Activated CD4-positive, alpha-beta T cell treated with anti-CD3 and anti-CD28 coated beads for 36 hours (primary cell): ENCODE results near the gene PLOD1. TPM values are rescaled to one million over a fixed set of nuclear protein-coding genes. Genes with fewer than 3 reads are reported as not detected.

ENCODE experiments used
- ATAC-seq: fragments of 200-7000 bp; cut with Tn5 transposase; one replicate; pipeline ENCODE4 v1.10.0; 2021; ENCODE audit warnings: mild to moderate bottlenecking, moderate library complexity
- CTCF ChIA-PET: fragments of 350-600 bp; sonication (Branson Sonifier 250); formaldehyde crosslinking; loops from one replicate; lab custom pipeline; 2021; ENCODE audit warnings: antibody characterized with exemption; lab: Charles Lee
- POLR2A ChIA-PET: fragments of 350-600 bp; sonication (Branson Sonifier 250); formaldehyde crosslinking; loops from one replicate; lab custom pipeline; 2021; ENCODE audit warnings: antibody characterized with exemption, inconsistent platforms; lab: Charles Lee
- DNase-seq: peaks from one replicate; pipeline ENCODE4 v3.0.0-alpha.2; 2020
- H3K27ac Mint-ChIP-seq: one replicate; pipeline ENCODE4 v1.8.0; 2021; ENCODE audit warnings: mixed read lengths
- H3K27me3 Mint-ChIP-seq: one replicate; pipeline ENCODE4 v1.8.0; 2021; ENCODE audit warnings: mixed read lengths
- H3K36me3 Mint-ChIP-seq: one replicate; pipeline ENCODE4 v1.8.0; 2021; ENCODE audit warnings: low read depth, mixed read lengths
- H3K4me1 Mint-ChIP-seq: one replicate; pipeline ENCODE4 v1.8.0; 2021; ENCODE audit warnings: mixed read lengths
- H3K4me3 Mint-ChIP-seq: one replicate; pipeline ENCODE4 v1.8.0; 2021; ENCODE audit warnings: mild to moderate bottlenecking, moderate library complexity, mixed read lengths
- H3K9me3 Mint-ChIP-seq: one replicate; pipeline ENCODE4 v1.8.0; 2021; ENCODE audit warnings: low read depth, mixed read lengths
- intact Hi-C, 2 experiments: fragments of 100-400 bp; cut with DNase I in 1 of 2; cut with micrococcal nuclease in 1 of 2; formaldehyde crosslinking; loops; one replicate each; pipeline versions ENCODE4 v1.14.2 to v1.15.1; 2022 to 2024; cut with DNase I, micrococcal nuclease
- total RNA-seq, 2 experiments: library from RNA; stranded (reverse); gene quantifications; one replicate each; pipeline ENCODE4 v1.2.3, GENCODE V29; 2021

Gene PLOD1
- total RNA-seq, 2 experiments from 2014 or later = 11.7 to 11.9 TPM

DNA sequence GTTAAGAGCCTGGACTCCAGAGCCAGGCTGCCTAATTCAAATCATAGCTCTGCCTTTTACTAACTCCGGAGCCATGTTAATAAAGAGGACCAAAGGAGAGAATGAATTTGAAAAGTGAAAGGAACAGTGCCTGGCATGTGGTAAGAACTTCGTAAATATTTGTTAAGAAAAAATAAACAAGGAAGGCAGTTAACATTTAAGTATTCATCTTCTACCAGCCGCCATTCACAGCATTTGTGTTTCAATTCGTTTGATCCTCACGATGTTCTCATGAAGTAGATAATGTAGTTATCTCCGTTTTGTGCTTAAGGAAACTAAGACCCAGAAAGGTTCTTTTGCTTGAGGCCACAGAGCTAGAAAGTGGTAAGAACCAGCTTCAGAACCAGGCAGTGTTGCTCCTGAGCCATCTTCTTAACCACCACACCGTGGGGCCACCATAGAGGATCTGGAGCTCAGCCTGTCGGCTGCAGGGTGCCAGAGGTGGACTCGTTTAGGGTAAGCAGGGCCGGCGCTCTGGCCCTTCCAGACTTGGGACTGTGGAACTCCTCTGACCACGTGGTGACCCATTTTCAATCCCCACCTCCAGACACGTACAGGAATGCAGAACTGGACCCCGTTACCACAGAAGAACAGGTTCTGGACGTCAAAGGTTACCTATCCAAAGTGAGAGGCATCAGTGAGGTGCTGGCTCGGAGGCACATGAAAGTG is 57.6 kb downstream of the PLOD1 start:
- Mint-ChIP-seq H3K36me3 (peaks cover 50% of the 10 kb centered on the region), H3K27me3 (no peaks in the 10 kb centered on the region), H3K4me1 (peaks cover 5% of the 10 kb centered on the region), H3K9me3 (no peaks in the 10 kb centered on the region), H3K27ac (no peak overlapping the region), H3K4me3 (no peak overlapping the region)
- DNase-seq (no peak), ATAC-seq (no peak)
- ChIA-PET POLR2A (interaction anchor here (0.7 kb wide), 1 partner anchor 19 kb away, joined by 4 read pairs; no protein-coding TSS in a partner anchor), CTCF (interaction anchor here (0.7 to 0.9 kb wide), 2 partner anchors 46 to 285 kb away, joined by 3 read pairs; no protein-coding TSS in a partner anchor)
- intact Hi-C loops = no loop called here

DNA sequence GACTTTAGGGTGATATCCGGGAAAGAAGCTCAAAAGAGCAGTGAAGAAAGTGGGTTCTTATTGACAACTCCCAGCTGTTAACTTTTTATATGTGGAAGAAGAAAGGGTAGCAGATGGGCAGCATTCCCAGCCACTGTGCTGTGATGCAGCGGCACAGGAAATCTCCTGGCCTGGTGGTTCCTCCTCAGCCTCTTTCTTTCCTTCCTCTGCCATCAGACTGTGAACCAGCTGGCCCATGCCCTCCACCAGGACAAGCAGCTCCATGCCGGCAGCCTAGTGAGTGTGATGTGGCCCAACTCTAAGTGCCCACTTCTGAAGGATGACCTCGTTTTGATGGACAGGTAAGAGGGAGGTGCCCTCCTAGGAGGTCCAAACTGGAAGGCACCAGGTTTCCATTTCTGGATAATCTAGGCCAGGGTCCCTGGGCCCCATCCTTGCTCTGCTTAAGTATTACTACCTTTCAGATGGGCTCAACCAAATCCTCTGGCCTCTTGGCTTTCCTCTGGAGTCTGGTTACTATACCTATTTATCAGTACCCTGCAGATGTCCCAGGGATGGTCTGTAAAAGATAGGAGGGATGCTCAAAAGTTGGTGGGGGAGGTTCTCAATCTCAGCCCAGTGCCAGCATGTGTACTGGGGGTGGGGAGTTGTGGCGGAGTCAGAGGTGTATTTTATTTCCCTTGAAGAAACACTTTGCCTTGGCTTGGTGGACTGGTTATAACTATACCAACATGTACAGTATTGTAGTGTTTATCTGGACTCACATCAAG is 62.7 kb downstream of the PLOD1 start:
- Mint-ChIP-seq H3K4me3 (no peak overlapping the region), H3K36me3 (peaks cover 50% of the 10 kb centered on the region), H3K4me1 (no peaks in the 10 kb centered on the region), H3K27me3 (no peaks in the 10 kb centered on the region), H3K27ac (no peak overlapping the region), H3K9me3 (no peaks in the 10 kb centered on the region)
- ATAC-seq (no peak), DNase-seq (no peak)
- intact Hi-C loops = no loop called here
- CTCF ChIA-PET = no interaction called here
- POLR2A ChIA-PET = interaction anchor here (0.9 kb wide), 1 partner anchor 89 kb away, joined by 3 read pairs; no protein-coding TSS in a partner anchor

DNA sequence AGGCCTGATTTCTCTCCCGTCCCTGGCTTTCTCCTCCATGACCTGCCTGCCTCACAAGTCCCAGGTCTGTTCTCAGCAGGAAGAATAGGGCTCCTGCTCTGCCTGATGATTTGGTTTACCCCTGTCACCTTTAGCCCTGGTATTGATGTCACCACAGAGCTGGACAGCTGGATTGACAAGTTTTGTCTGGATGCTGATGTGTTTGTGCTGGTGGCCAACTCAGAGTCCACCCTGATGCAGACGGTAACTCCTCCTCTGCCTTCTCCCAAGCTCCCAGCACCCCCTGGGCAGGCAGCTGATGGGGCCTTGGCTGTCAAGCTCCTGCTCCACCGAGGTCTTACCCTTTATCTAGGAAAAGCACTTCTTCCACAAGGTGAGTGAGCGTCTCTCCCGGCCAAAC is 64.1 kb downstream of the PLOD1 start:
- H3K4me1 Mint-ChIP-seq = no peaks in the 10 kb centered on the region
- no peaks in the 10 kb centered on the region for H3K9me3 Mint-ChIP-seq
- no peaks in the 10 kb centered on the region for H3K27me3 Mint-ChIP-seq
- H3K4me3 Mint-ChIP-seq = no peak overlapping the region
- POLR2A ChIA-PET = interaction anchor here (0.6 kb wide), 1 partner anchor 15 kb away, joined by 3 read pairs; no protein-coding TSS in a partner anchor
- CTCF ChIA-PET = interaction anchor here (0.6 to 0.7 kb wide), 2 partner anchors 217 to 843 kb away, joined by 3 to 4 read pairs; no protein-coding TSS in a partner anchor
- no peak overlapping the region for H3K27ac Mint-ChIP-seq
- ATAC-seq = no peak
- intact Hi-C loops = no loop called here
- H3K36me3 Mint-ChIP-seq = peaks cover 55% of the 10 kb centered on the region
- DNase-seq = no peak

DNA sequence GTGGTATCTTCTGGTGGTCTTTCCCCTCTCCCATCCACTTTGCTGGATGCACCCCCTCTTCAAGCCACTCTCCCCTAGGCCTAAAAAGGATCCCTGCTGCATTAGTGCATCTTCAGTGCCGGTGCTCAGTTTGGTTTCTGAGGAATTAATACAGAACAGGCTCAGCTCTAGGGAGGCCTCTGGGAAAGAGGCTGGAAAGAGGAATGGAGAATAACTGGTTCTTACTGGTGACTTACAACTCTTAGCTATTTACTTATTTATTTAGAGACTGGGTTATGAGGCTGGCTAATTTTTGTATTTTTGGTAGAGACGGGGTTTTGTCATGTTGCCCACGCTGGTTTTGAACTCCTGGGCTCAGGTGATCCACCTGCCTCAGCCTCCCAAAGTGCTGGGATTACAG is 64.7 kb downstream of the PLOD1 start:
- intact Hi-C loops = no loop called here
- ATAC-seq (no peak), DNase-seq (no peak)
- H3K4me1 Mint-ChIP-seq = no peaks in the 10 kb centered on the region
- H3K36me3 Mint-ChIP-seq = peaks cover 60% of the 10 kb centered on the region
- no peak overlapping the region for H3K27ac Mint-ChIP-seq
- no peaks in the 10 kb centered on the region for H3K27me3 Mint-ChIP-seq
- H3K9me3 Mint-ChIP-seq = no peaks in the 10 kb centered on the region
- CTCF ChIA-PET = interaction anchor here (0.7 to 1.2 kb wide), 2 partner anchors 80 to 217 kb away, joined by 3 read pairs; no protein-coding TSS in a partner anchor
- POLR2A ChIA-PET = interaction anchor here (0.7 kb wide), 1 partner anchor 18 kb away, joined by 4 read pairs; no protein-coding TSS in a partner anchor
- H3K4me3 Mint-ChIP-seq = no peak overlapping the region

DNA sequence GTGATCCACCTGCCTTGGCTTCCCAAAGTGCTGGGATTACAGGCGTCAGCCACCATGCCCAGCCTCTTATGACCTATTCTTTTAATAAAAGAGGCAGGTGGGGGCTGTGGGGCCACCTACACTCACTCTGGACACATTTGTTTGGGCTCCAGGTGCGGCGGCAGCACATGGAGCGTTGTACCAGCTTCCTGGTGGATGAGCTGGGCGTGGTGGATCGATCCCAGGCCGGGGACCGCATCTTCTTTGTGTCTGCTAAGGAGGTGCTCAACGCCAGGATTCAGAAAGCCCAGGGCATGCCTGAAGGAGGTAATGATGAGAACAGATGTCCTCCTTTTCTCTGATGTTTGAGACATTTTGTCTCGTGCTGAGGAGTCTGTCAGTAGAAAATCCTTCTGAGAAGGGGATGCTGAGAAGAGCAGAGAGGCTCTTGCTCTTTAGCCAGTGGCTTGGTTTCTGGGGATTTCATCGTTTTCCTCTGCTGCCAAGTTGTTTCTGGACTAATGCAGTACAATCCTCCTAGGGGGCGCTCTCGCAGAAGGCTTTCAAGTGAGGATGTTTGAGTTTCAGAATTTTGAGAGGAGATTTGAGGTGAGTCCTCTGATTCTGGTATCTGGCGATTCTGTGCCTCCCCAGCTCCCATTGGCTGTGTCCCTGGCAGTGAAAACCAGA is 66.9 kb downstream of the PLOD1 start:
- Mint-ChIP-seq H3K36me3 (peaks cover 65% of the 10 kb centered on the region), H3K4me3 (no peak overlapping the region), H3K4me1 (no peaks in the 10 kb centered on the region), H3K27me3 (no peaks in the 10 kb centered on the region), H3K27ac (peak overlapping the region; percentile 86), H3K9me3 (no peaks in the 10 kb centered on the region)
- ChIA-PET POLR2A (no interaction called here), CTCF (interaction anchor here (0.7 kb wide), 1 partner anchor 77 kb away, joined by 3 read pairs; no protein-coding TSS in a partner anchor)
- peak; percentile 88 for DNase-seq
- peak; percentile 84 for ATAC-seq
- intact Hi-C loops = loop anchor here (1.0 to 5.0 kb wide), 2 partner anchors 66 to 78 kb away; no protein-coding TSS in a partner anchor

DNA sequence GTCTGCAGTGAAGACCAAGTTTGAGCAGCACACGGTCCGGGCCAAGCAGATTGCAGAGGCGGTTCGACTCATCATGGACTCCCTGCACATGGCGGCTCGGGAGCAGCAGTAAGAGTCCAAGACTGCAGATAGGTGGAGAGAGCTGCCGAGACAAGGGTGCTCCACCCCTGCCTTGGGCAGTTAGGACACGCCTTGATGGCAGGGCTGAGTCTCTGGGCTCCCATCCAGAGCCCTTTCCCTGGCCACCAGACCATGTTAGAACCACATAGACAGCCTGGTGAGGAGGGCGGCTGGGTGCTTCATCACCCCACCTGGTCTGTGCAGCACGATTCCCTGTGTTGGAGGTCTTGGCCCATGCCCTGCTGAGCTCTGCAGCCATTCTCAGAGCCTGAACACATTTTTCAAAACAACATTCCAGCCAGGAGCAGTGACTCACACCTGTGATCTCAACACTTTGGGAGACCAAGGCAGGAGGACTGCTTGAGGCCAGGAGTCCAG is 67.5 kb downstream of the PLOD1 start:
- DNase-seq (no peak), ATAC-seq (no peak)
- H3K27ac Mint-ChIP-seq = peak overlapping the region; percentile 86
- CTCF ChIA-PET = interaction anchor here (0.6 to 0.8 kb wide), 5 partner anchors 14 to 124 kb away, joined by 3 to 4 read pairs (median 3); no protein-coding TSS in a partner anchor
- H3K27me3 Mint-ChIP-seq = no peaks in the 10 kb centered on the region
- no peaks in the 10 kb centered on the region for H3K9me3 Mint-ChIP-seq
- POLR2A ChIA-PET = interaction anchor here (0.6 kb wide), 1 partner anchor 106 kb away, joined by 4 read pairs; no protein-coding TSS in a partner anchor
- peaks cover 63% of the 10 kb centered on the region for H3K36me3 Mint-ChIP-seq
- no peak overlapping the region for H3K4me3 Mint-ChIP-seq
- intact Hi-C loops = loop anchor here (1.0 to 5.0 kb wide), 2 partner anchors 65 to 77 kb away; no protein-coding TSS in a partner anchor
- H3K4me1 Mint-ChIP-seq = no peaks in the 10 kb centered on the region

DNA sequence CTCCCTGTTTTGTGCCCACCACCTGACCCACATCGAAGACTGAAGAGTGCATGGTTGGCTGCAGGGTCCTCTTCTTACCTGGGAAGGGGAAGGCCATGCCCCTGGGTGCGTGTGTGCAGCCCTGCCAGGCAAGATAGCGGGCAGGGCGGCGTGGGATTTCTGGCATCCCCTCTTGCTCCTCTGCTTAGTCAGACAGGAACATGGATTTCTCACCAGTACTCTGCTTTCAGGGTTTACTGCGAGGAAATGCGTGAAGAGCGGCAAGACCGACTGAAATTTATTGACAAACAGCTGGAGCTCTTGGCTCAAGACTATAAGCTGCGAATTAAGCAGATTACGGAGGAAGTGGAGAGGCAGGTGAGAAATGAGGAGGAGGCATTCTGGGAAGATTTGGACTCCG is 69.2 kb downstream of the PLOD1 start:
- ATAC-seq (no peak), DNase-seq (no peak)
- Mint-ChIP-seq H3K36me3 (peaks cover 63% of the 10 kb centered on the region), H3K27ac (no peak overlapping the region), H3K4me1 (no peaks in the 10 kb centered on the region), H3K9me3 (no peaks in the 10 kb centered on the region), H3K27me3 (no peaks in the 10 kb centered on the region), H3K4me3 (no peak overlapping the region)
- ChIA-PET CTCF (interaction anchor here (0.6 to 1.2 kb wide), 4 partner anchors 9 to 217 kb away, joined by 3 to 4 read pairs (median 3); no protein-coding TSS in a partner anchor), POLR2A (no interaction called here)
- intact Hi-C loops = loop anchor here in 1 of 2 experiments (5.0 kb wide), 1 partner anchor 64 kb away; no protein-coding TSS in a partner anchor

DNA sequence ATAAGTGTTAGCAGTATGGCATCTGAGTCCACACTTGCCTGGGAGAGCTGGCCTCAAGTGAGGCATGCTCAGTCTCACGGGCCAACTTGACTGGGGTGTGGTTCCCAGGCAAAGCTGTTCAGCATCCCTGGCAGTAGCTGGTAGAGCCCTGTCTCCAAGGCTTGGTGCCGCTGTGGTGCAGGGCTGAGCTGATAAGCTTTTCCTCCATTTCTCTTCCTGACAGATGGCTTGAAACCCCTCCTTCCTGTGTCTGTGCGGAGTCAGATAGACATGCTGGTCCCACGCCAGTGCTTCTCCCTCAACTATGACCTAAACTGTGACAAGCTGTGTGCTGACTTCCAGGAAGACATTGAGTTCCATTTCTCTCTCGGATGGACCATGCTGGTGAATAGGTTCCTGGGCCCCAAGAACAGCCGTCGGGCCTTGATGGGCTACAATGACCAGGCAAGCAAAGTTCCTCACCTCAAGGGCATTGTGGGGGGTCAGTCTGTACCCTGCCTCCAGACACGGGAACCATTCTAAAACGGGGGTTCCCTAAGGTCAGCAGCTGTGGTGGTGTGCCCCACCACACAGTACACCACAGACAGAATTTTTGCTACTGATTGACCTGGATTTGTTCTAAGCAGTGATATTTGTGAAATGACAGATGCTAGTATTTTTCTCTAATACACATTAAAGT is 71.1 kb downstream of the PLOD1 start:
- H3K27me3 Mint-ChIP-seq = no peaks in the 10 kb centered on the region
- CTCF ChIA-PET = interaction anchor here (0.6 kb wide), 1 partner anchor 74 kb away, joined by 3 read pairs; no protein-coding TSS in a partner anchor
- H3K4me3 Mint-ChIP-seq = no peak overlapping the region
- DNase-seq = no peak
- H3K4me1 Mint-ChIP-seq = no peaks in the 10 kb centered on the region
- H3K36me3 Mint-ChIP-seq = peaks cover 73% of the 10 kb centered on the region
- no peaks in the 10 kb centered on the region for H3K9me3 Mint-ChIP-seq
- POLR2A ChIA-PET = no interaction called here
- no peak for ATAC-seq
- intact Hi-C loops = no loop called here
- H3K27ac Mint-ChIP-seq = peak overlapping the region; percentile 12

DNA sequence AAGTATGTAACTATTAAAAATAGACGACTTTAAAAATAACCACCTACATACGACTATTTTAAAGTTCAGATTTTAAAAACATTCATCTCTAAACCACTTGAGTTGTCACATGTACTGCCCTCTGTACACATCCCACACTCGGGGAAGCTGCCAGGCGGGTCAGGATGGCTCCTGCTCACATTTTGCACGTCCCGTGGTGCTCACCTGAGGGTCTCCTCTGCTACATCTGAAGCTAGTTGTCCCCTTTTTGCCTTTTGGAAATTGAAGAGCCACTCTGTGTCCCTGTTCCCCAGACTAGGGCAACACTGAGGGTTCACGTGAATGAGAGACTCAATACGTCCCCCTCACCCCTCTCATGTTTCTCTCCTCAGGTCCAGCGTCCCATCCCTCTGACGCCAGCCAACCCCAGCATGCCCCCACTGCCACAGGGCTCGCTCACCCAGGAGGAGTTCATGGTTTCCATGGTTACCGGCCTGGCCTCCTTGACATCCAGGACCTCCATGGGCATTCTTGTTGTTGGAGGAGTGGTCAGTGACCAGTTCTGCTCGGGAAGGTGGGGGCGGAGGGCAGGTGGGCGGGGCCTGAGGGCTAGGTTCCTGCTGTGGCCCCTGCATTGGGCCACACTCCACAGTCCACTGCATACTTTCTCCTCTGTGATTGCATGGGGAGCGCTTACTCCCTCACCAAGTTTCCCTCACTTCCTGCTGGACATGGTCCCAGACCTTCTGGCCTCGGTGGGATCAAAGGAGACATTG is 71.8 kb downstream of the PLOD1 start:
- intact Hi-C loops = no loop called here
- no peaks in the 10 kb centered on the region for H3K4me1 Mint-ChIP-seq
- POLR2A ChIA-PET = interaction anchor here (1.1 kb wide), 1 partner anchor 96 kb away, joined by 3 read pairs; no protein-coding TSS in a partner anchor
- H3K27me3 Mint-ChIP-seq = no peaks in the 10 kb centered on the region
- CTCF ChIA-PET = no interaction called here
- H3K9me3 Mint-ChIP-seq = no peaks in the 10 kb centered on the region
- peaks cover 73% of the 10 kb centered on the region for H3K36me3 Mint-ChIP-seq
- DNase-seq (no peak), ATAC-seq (no peak)
- no peak overlapping the region for H3K27ac Mint-ChIP-seq
- no peak overlapping the region for H3K4me3 Mint-ChIP-seq

DNA sequence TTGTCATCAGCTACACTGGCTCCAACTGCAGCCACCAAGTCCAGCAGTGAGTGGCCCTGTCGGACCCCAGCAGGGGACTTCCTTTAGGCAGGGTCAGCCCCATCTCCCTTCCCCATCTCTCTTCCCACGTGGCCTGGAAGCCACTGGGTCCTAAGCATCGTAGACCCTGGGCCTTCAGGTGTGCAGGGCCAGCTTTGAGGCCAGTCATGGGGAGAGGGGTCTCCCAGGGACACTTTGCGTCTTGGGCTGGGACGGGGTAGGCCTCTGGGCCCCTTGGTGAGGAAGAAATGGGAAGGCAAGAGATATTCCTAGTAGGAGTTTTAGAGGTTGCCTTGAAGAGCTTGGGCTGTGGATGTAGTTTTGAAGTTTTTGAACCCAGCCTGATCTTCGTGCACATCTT is 72.7 kb downstream of the PLOD1 start:
- Mint-ChIP-seq H3K4me1 (peaks cover 3% of the 10 kb centered on the region), H3K27me3 (no peaks in the 10 kb centered on the region), H3K4me3 (no peak overlapping the region), H3K9me3 (no peaks in the 10 kb centered on the region), H3K27ac (no peak overlapping the region), H3K36me3 (peaks cover 71% of the 10 kb centered on the region)
- POLR2A ChIA-PET = interaction anchor here (1.1 kb wide), 1 partner anchor 97 kb away, joined by 3 read pairs; no protein-coding TSS in a partner anchor
- CTCF ChIA-PET = no interaction called here
- ATAC-seq (no peak), DNase-seq (no peak)
- intact Hi-C loops = no loop called here
